CD4-positive, alpha-beta T cell treated with Interleukin-4 for 1 hour (primary cell): ENCODE measurements around the gene APLP2.
"Not testable (repeated sequence)": the region's sequence is repeated elsewhere in the genome, so short reads cannot be mapped to it uniquely, and the experiment has no call there.

Source experiments
- DNase-seq, 2 donors: peaks; one replicate each; pipeline ENCODE4 v3.0.0-alpha.2; 2020 to 2022

APLP2 gene

GRCh38 chr11:130178441-130179339 lies 109.0 kb downstream of the APLP2 start:
- no peak for DNase-seq

GRCh38 chr11:130179396-130180306 lies 110.0 kb downstream of the APLP2 start:
- DNase-seq, result no peak

DNA sequence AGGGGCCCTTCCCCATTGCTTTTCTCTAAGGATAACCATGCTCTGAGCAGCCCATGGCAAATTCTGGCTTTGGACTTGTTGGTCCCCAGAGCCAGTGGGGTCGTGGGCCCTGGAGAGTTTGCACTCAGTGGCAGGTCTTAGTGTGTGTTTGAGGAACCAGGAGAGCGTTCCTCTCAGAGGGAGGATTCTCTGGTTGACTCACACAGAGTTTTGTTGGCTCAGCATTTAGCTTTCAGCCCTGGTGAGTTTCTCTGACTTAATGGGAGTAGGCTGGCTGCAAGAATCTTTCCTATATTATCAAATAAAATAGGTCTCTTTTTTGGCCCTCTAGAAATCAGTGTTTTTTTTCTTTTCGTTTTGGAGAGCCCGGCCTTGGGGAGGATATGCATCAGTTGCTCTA lies 110.8 kb downstream of the APLP2 start:
- no peak for DNase-seq

GRCh38 chr11:130180896-130181294 lies 111.2 kb downstream of the APLP2 start:
- no peak for DNase-seq

DNA sequence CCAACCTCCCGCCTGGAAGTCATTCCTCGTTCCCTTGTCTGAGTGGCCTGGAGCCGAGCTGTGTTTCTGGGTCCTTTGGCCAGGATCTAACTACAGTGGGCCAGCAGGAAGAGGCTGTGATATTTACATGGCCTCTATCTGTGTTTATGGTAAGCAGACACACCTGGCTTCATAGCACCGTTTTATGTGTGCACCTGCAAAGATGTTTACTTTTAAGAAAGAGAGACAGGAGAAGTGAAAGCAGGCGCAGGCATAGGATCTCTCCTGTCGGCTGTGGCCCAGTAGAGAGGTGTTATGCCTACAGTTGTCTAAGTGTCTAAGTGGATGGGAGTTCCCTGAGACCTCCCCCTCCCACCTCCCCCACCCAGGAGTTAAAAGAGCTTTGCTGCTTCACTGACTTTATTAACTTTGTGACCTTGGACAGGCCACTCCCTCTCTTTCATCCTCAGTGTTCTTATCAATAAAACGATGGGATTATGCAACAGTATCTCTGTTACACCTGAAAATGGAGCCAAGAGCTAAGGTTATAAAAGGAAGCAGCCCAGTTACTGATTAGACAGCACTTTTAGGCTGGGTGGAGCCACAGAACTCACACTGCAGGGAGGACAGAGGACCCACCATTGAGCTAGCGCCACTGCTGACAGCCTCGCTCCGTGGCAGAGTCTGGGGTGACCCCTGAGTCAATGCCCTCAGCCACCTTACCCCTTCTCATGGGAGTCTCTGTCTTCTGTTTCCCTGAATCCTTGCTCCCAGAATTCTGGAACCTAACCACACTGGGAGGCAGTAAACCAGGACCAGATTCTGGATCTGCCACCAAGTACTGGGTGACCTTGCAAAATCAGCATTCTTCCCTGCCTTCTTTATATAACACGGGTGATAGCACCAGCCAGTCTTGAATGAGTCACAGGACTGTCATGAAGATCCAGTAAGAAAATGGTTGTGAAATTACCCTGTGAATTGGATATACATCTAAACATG lies 111.9 kb downstream of the APLP2 start:
- peak in 1 of 2 donors; percentile 45 for DNase-seq

GRCh38 chr11:130183878-130184610 lies 114.3 kb downstream of the APLP2 start:
- no peak for DNase-seq

GRCh38 chr11:130187096-130187495 lies 117.4 kb downstream of the APLP2 start:
- no peak for DNase-seq

- no peak for DNase-seq
Observed at GRCh38 chr11:130188047-130188446, 118.4 kb downstream of the APLP2 start.

GRCh38 chr11:130188585-130189347 lies 119.1 kb downstream of the APLP2 start:
- DNase-seq, result no peak

- no peak for DNase-seq
Observed at GRCh38 chr11:130189492-130190210, 120.0 kb downstream of the APLP2 start.

DNA sequence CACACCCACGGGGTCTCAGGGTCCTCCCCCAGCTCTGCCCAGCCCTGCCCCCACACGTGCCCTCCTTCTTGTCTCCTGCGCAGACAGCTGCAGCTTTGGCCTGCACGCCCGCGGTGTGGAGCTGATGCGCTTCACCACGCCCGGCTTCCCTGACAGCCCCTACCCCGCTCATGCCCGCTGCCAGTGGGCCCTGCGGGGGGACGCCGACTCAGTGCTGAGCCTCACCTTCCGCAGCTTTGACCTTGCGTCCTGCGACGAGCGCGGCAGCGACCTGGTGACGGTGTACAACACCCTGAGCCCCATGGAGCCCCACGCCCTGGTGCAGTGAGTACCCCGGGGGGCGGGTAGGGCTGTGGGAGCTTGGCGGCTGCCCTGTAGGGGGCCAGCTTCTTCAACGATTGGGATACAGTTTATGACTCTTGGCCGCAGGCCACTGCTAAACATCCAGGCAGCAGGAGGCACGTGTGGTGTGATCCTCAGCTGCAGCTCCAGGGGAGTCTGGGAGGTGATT lies 120.7 kb downstream of the APLP2 start:
- no peak for DNase-seq

GRCh38 chr11:130191896-130192295 lies 122.2 kb downstream of the APLP2 start:
- DNase-seq, result no peak

- DNase-seq, result no peak
Observed at GRCh38 chr11:130192845-130193267, 123.2 kb downstream of the APLP2 start.

GRCh38 chr11:130193551-130193950 lies 123.9 kb downstream of the APLP2 start:
- not testable (repeated sequence) for DNase-seq
